Measurements from ENCODE around the gene RAI1.

DNA sequence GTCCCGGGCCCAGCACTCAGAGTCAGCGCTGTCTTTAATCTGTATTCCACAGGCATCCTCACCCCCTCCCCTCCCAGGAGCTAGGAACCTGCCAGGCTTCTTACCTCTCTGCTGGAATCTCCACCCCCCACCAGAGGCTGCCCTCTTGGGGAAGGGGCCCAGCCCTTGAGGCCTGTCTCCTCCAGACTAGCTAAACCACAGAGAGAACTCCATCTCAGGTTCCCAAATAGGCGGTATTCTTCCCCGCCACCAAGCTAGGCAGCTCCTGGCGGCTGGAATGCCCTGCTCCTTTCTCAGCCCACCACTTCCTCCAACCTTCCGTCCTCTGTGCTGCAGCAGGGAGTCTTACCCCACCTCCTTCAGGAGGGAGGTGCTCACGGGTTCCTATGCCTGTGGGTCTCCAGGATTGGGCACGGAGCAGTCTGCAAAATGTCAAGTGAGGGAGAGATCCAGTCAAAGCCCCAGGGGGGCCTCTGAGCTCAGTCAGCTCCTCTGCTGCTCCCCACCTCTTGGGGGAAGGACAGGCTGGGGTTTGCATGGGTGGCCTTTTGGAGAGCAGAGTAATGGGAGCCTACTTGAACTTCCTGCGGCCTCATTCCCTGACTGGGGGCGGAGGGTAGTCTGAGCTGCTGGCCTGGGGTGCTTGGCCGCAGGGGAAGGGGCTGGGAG, 99.8 kb downstream of the RAI1 start:
- TF ChIP-seq TEAD4 (IDR thresholded peaks at IDR 0.05; ENCODE audit: low read depth, low read length) (peak; percentile 97), MAFK (IDR thresholded peaks at IDR 0.05; ENCODE audit: low read depth, low read length) (no peak), EZH2 (IDR thresholded peaks at IDR 0.05; ENCODE audit: low read depth, low read length, severe bottlenecking) (no peak), POLR2A (IDR thresholded peaks at IDR 0.05; ENCODE audit: control extremely low read depth in 1 of 2, low read depth in 2 of 2, low read length in 2 of 2) (no peak), KDM1A (IDR thresholded peaks at IDR 0.05; ENCODE audit: borderline replicate concordance, low read length) (no peak), RXRA (IDR thresholded peaks at IDR 0.05; ENCODE audit: insufficient read depth, low read depth, low read length) (no peak), SAP30 (IDR thresholded peaks at IDR 0.05; ENCODE audit: insufficient read depth, insufficient replicate concordance, low read length) (no peak), CHD2 (IDR thresholded peaks at IDR 0.05; ENCODE audit: low read length) (no peak), YY1 (IDR thresholded peaks at IDR 0.05; ENCODE audit: low read depth, low read length) (no peak)
- TF ChIP-seq, protein P1, sequence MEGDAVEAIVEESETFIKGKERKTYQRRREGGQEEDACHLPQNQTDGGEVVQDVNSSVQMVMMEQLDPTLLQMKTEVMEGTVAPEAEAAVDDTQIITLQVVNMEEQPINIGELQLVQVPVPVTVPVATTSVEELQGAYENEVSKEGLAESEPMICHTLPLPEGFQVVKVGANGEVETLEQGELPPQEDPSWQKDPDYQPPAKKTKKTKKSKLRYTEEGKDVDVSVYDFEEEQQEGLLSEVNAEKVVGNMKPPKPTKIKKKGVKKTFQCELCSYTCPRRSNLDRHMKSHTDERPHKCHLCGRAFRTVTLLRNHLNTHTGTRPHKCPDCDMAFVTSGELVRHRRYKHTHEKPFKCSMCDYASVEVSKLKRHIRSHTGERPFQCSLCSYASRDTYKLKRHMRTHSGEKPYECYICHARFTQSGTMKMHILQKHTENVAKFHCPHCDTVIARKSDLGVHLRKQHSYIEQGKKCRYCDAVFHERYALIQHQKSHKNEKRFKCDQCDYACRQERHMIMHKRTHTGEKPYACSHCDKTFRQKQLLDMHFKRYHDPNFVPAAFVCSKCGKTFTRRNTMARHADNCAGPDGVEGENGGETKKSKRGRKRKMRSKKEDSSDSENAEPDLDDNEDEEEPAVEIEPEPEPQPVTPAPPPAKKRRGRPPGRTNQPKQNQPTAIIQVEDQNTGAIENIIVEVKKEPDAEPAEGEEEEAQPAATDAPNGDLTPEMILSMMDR (IDR thresholded peaks at IDR 0.05; ENCODE audit: control extremely low read depth in 1 of 3, insufficient read depth in 1 of 3, low read depth in 1 of 3, low read length in 3 of 3): peak; percentile 32 to 68 (median 49); a peak in 3 of 4 replicates
- TF ChIP-seq, protein P2, sequence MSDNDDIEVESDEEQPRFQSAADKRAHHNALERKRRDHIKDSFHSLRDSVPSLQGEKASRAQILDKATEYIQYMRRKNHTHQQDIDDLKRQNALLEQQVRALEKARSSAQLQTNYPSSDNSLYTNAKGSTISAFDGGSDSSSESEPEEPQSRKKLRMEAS (IDR thresholded peaks at IDR 0.05): 0 out of 2 replicates have a peak, but pooled peaks have one; percentile 6

Measured in H1 (cell line).